HL-60 (cell line): Measurements from ENCODE around the gene OGDH.

ENCODE experiments used
- CTCF ChIP-seq: IDR thresholded peaks from one replicate; pipeline ENCODE4 v1.5.1; 2011; ENCODE audit warnings: low read length, control low read depth, inconsistent platforms; ENCODE audit not compliant: insufficient read depth
- GABPA ChIP-seq: IDR thresholded peaks from 2 replicates; pipeline ENCODE4 v1.6.1; 2012; ENCODE audit warnings: low read depth
- POLR2AphosphoS5 ChIP-seq: IDR thresholded peaks from 2 replicates; pipeline ENCODE4 v1.6.1; 2012; ENCODE audit warnings: low read depth
- SPI1 ChIP-seq: IDR thresholded peaks from 2 replicates; pipeline ENCODE4 v1.6.1; 2012; ENCODE audit warnings: low read depth, mild to moderate bottlenecking, borderline replicate concordance
- TF ChIP-seq, protein P1 (sequence below): IDR thresholded peaks from 2 replicates; pipeline ENCODE4 v1.6.1; 2012; ENCODE audit warnings: low read depth; ENCODE audit not compliant: insufficient replicate concordance

DNA sequence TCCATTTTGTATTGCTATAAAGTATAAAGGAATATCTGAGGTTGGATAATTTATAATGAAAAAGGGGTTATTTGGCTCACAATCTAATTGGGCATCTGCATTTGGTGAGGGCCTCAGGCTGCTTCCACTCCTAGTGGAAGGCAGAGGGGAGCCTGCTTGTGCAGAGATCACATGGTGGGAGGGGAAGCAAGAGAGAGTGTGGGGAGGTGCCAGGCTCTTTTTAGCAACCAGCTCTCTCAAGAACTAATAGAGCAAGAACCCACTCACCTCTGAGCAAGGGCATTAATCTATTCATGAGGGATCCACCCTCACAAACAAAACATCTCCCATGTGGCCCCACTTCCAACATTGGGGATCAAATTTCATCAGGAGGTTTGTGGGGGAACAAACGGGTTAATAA, 64.6 kb downstream of the OGDH start:
- no peak for TF ChIP-seq CTCF
- no peak for TF ChIP-seq POLR2AphosphoS5
- TF ChIP-seq, protein P1, sequence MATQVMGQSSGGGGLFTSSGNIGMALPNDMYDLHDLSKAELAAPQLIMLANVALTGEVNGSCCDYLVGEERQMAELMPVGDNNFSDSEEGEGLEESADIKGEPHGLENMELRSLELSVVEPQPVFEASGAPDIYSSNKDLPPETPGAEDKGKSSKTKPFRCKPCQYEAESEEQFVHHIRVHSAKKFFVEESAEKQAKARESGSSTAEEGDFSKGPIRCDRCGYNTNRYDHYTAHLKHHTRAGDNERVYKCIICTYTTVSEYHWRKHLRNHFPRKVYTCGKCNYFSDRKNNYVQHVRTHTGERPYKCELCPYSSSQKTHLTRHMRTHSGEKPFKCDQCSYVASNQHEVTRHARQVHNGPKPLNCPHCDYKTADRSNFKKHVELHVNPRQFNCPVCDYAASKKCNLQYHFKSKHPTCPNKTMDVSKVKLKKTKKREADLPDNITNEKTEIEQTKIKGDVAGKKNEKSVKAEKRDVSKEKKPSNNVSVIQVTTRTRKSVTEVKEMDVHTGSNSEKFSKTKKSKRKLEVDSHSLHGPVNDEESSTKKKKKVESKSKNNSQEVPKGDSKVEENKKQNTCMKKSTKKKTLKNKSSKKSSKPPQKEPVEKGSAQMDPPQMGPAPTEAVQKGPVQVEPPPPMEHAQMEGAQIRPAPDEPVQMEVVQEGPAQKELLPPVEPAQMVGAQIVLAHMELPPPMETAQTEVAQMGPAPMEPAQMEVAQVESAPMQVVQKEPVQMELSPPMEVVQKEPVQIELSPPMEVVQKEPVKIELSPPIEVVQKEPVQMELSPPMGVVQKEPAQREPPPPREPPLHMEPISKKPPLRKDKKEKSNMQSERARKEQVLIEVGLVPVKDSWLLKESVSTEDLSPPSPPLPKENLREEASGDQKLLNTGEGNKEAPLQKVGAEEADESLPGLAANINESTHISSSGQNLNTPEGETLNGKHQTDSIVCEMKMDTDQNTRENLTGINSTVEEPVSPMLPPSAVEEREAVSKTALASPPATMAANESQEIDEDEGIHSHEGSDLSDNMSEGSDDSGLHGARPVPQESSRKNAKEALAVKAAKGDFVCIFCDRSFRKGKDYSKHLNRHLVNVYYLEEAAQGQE = no peak
- TF ChIP-seq GABPA = no peak
- TF ChIP-seq SPI1 = no peak
